Motor neuron (in vitro differentiated cells): ENCODE measurements around the gene SPINK6. TPM values are rescaled to one million over a fixed set of nuclear protein-coding genes. Genes with fewer than 3 reads are reported as not detected.
A peak's percentile ranks its signal among the peaks of the same experiment; 100 is the strongest.

ENCODE experiments used
- ATAC-seq, 8 experiments: fragments of 200-7000 bp; cut with Tn5 transposase; replicated peaks in 6 of 8; 2 replicates each; pipeline ENCODE4 v1.8.0; 2021; ENCODE audit warnings: mild to moderate bottlenecking in 8 of 8, moderate library complexity in 8 of 8
- H3K27ac ChIP-seq, 2 donors: fragments of 250-450 bp; sonication (Bioruptor Pico); 2 replicates each; pipeline ENCODE4 v1.9.0; 2021; ENCODE audit warnings: antibody characterized with exemption in 2 of 2, mild to moderate bottlenecking in 2 of 2, moderate library complexity in 1 of 2
- H3K4me1 ChIP-seq, 2 donors: fragments of 250-450 bp; sonication (Bioruptor Pico); replicated peaks in 1 of 2; 2 replicates each; pipeline ENCODE4 v1.6.1; 2021; ENCODE audit warnings: antibody characterized with exemption in 2 of 2, mild to moderate bottlenecking in 2 of 2, moderate library complexity in 1 of 2
- H3K4me3 ChIP-seq, 5 donors: fragments of 250-450 bp; sonication (Bioruptor Pico); 2 replicates each; pipeline ENCODE4 v1.9.0; 2021; ENCODE audit warnings: antibody characterized with exemption in 5 of 5, mild to moderate bottlenecking in 5 of 5, moderate library complexity in 4 of 5
- WGBS, 10 experiments: fragments of 450-650 bp; shearing (Covaris generic); methylation state at CpG; one replicate each; pipeline ENCODE4 v1.0.0; 2022; 5-methylcytosine and 5-hydroxymethylcytosine counted together
- in situ Hi-C, 9 experiments: fragments of 400-800 bp; cut with MboI; loops; one replicate each; pipeline ENCODE4 v1.15.0; 2021; ENCODE audit warnings: low sequenced_read_pairs in 9 of 9, low pct_unique_long_range_greater_than_20kb in 2 of 9; ENCODE audit not compliant: unreplicated experiment in 9 of 9
- total RNA-seq, 8 experiments: library from RNA; unstranded; fragments of 300-600 nt; gene quantifications; 2 replicates each; pipeline versions ENCODE4 v1.2.3 to v1.2.4, GENCODE V29; 2022

Gene SPINK6
- total RNA-seq, 8 experiments from 2014 or later, result 1.1 TPM; not detected in 7

- in situ Hi-C loops, result loop anchor here in 5 of 9 experiments (25.0 kb wide), 3 partner anchors 169 to 544 kb away; no protein-coding TSS in a partner anchor
- 0 to 100% (median 92%) methylated on average over 1 of the region's 1 CpG; no CpG with 5 or more reads in 2 of the 10 experiments for WGBS, 10 experiments
- ATAC-seq, result no peak
Observed at GRCh38 chr5:148193202-148193601, 9.6 kb upstream of the SPINK6 start.

DNA sequence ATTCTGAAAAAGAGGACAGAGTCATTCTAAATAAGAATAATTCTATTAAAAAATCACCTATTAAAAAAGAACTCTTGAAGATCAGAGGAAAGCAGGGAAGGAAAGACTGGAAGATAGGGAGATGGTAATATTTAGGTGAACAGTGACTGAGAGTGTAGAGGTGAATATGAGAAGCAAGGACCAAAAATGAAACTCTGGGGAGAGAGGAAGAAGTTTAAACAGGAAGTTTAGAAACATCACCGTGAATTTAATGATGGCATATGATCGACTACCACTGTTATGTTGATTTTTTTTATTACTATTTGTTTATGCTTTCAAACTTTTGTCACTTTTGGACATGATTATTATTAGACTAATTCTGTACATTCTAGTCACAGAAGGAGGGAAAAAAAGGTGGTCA is 1.7 kb upstream of the SPINK6 start:
- Histone ChIP-seq H3K27ac (no peak overlapping the region), H3K4me1 (no peaks in the 10 kb centered on the region), H3K4me3 (no peak overlapping the region)
- in situ Hi-C loops, result no loop called here
- WGBS, 10 experiments, result 0 to 100% (median 92%) methylated on average over 2 of the region's 2 CpGs; no CpG with 5 or more reads in 2 of the 10 experiments
- ATAC-seq, result no peak

More at GRCh38 chr5:148193202-148193601, 9.6 kb upstream of the SPINK6 start:
- no peak overlapping the region for H3K27ac ChIP-seq
- no peak overlapping the region for H3K4me3 ChIP-seq
- no peaks in the 10 kb centered on the region for H3K4me1 ChIP-seq

DNA sequence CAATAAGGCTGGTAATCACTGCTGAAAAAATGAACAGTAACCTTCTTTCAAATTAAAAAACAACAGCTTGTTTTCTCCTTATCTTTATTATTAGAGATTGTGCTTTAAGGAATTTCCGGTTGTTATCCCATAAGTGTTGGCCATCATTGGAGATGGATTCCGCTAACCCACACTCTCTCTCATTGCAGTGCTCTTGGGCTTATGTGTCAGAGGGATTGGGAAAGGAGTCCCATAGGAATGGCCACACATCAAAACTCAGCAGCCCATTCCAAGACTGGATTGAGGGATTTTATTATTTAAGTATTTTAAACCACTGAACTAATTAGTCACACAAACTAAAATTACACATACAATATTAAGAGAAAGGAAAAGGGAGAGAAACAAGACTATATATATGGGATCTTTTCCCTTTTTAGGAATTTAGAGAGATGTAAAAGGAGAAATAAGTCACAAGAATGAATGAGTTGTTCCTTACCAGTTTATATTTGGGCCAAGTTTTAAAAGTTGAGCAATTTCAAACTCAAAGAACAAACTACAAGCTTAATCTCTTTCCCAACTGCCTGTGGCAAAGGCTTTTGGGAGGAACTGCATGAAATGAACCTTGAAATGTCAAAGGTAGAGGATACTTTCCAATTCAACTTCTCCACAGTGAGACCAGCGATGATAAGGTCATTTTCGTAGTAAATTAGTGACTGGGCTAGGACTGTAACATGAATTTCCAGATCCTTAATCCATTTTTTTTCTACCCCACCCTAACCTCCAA is 2.4 kb downstream of the SPINK6 start:
- in situ Hi-C loops, result no loop called here
- H3K4me1 ChIP-seq, result no peaks in the 10 kb centered on the region
- 32 to 100% (median 91%) methylated on average over 2 to 4 of the region's 4 CpGs for WGBS, 10 experiments
- no peak overlapping the region for H3K27ac ChIP-seq
- no peak for ATAC-seq
- no peak overlapping the region for H3K4me3 ChIP-seq

GRCh38 chr5:148205865-148206264 is 3.0 kb downstream of the SPINK6 start:
- H3K4me1 ChIP-seq, result no peaks in the 10 kb centered on the region
- H3K27ac ChIP-seq, result no peak overlapping the region
- no peak for ATAC-seq
- WGBS, 10 experiments, result 0 to 100% (median 61%) methylated on average over 1 of the region's 1 CpG
- H3K4me3 ChIP-seq, result no peak overlapping the region
- in situ Hi-C loops, result no loop called here

GRCh38 chr5:148206620-148207019 is 3.8 kb downstream of the SPINK6 start:
- no peak overlapping the region for H3K4me3 ChIP-seq

DNA sequence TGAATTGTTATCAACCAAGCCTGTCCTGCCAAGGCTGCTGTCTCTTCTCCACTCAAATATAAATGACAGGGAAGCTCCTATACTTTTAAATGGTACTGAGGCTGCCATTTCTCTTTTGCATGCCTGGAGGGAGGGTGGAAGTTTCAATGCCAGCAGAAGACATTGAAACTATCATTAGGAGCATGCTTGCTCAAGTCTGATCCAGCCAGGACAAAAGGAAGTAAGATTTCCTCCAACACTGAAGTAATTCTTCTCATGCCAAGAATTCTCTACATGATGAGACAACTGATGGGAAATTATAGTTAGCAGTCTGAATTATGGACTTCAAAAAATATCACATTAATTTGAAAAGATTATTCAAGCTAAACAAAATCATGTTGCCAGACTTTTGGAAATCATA is 5.4 kb downstream of the SPINK6 start:
- no peaks in the 10 kb centered on the region for H3K4me1 ChIP-seq
- H3K4me3 ChIP-seq, result no peak overlapping the region
- no peak for ATAC-seq
- in situ Hi-C loops, result no loop called here
- H3K27ac ChIP-seq, result no peak overlapping the region

More at GRCh38 chr5:148206620-148207019, 3.8 kb downstream of the SPINK6 start:
- in situ Hi-C loops, result no loop called here
- ATAC-seq, result no peak
- 0 to 100% (median 77%) methylated on average over 1 of the region's 1 CpG; no CpG with 5 or more reads in 4 of the 10 experiments for WGBS, 10 experiments
- Histone ChIP-seq H3K4me1 (no peaks in the 10 kb centered on the region), H3K27ac (no peak overlapping the region)

- no peak for ATAC-seq
- in situ Hi-C loops, result no loop called here
- no peaks in the 10 kb centered on the region for H3K4me1 ChIP-seq
- no peak overlapping the region for H3K27ac ChIP-seq
- no peak overlapping the region for H3K4me3 ChIP-seq
- 0 to 53% (median 44%) methylated on average over 1 to 3 of the region's 3 CpGs for WGBS, 10 experiments
Observed at GRCh38 chr5:148209151-148209770, 6.4 kb downstream of the SPINK6 start.

DNA sequence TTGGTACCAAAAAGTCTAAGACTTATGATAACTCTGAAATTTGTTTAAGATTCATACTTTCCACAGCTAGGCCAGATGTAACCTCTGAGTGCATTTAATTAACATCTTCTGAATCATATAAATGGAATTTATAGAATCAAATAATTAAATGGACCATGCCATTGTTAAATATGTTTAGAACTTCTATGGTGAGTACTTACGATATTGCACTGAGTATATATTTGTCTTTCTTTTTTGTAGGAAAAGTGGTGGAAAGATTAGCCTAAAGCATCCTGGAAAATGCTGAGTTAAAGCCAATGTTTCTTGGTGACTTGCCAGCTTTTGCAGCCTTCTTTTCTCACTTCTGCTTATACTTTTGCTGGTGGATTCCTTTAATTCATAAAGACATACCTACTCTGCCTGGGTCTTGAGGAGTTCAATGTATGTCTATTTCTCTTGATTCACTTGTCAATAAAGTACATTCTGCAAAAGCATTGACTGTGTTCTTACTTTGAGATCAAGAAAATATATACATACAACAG is 11.9 kb downstream of the SPINK6 start:
- Histone ChIP-seq H3K4me1 (no peaks in the 10 kb centered on the region), H3K27ac (no peak overlapping the region), H3K4me3 (no peak overlapping the region)
- 0 to 100% (median 100%) methylated on average over 1 of the region's 1 CpG; no CpG with 5 or more reads in 1 of the 10 experiments for WGBS, 10 experiments
- in situ Hi-C loops, result no loop called here
- ATAC-seq, result no peak

DNA sequence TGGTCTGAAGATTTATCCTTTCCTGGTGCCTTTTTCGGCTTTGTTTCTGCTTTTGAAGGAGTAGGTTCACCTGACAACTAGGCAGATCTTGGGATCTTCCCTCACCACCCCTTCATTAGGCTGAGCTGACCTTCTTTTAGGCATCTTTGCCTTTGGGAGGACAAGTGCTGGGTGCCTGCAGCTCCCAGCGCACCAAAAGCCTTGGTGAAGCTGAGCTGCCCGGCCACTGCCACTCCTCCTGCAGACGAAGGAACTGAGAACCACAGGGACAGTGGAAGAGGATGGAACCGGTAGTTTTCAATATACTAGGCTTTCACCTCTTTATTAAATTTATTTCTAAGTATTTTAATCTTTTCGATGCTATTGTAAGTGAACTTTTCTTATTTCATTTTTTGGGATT is 18.7 kb downstream of the SPINK6 start:
- Histone ChIP-seq H3K4me3 (no peak overlapping the region), H3K4me1 (no peaks in the 10 kb centered on the region), H3K27ac (no peak overlapping the region)
- in situ Hi-C loops, result no loop called here
- 13 to 91% (median 74%) methylated on average over 2 to 6 of the region's 6 CpGs for WGBS, 10 experiments
- ATAC-seq, result no peak

GRCh38 chr5:148224117-148224742 is 21.4 kb downstream of the SPINK6 start:
- peak in 2 of 8 experiments; percentile 54 to 86 for ATAC-seq
- no peaks in the 10 kb centered on the region for H3K4me1 ChIP-seq
- H3K27ac ChIP-seq, result no peak overlapping the region
- WGBS, 10 experiments, result 0 to 92% (median 40%) methylated on average over 1 to 2 of the region's 2 CpGs; no CpG with 5 or more reads in 1 of the 10 experiments
- in situ Hi-C loops, result no loop called here
- no peak overlapping the region for H3K4me3 ChIP-seq

DNA sequence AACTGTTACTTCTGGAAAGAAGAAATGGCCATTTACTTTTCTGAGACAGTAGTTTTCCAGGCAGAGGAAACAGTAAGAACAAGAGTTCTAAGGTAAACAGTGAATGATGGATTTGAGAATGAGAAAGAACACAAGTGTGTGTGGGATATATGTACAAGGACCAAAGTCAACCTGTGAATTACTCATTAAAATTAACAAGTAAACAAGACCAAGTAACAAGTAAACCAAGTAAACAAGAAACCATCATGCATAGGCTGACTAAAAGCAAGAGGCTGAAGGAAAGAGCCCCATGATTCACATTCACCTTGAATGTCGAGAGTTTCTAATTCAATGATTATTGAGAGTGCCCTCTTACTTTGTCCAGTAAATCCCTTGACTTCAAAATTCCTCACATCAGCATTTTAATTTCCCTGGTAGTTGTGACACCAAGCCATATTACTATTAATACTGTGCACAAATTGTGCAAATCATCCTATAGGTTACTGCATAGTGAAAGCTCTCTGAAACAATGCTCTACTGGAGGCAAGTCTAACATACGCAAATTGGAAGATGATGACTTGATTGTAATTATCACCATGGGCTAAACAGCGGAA is 25.6 kb downstream of the SPINK6 start:
- 0 to 100% (median 84%) methylated on average over 1 to 3 of the region's 3 CpGs; no CpG with 5 or more reads in 1 of the 10 experiments for WGBS, 10 experiments
- in situ Hi-C loops, result no loop called here
- Histone ChIP-seq H3K27ac (no peak overlapping the region), H3K4me3 (no peak overlapping the region), H3K4me1 (no peaks in the 10 kb centered on the region)
- no peak for ATAC-seq

GRCh38 chr5:148229840-148230239 is 27.0 kb downstream of the SPINK6 start:
- Histone ChIP-seq H3K4me1 (no peaks in the 10 kb centered on the region), H3K27ac (no peak overlapping the region), H3K4me3 (no peak overlapping the region)
- in situ Hi-C loops, result no loop called here
- no peak for ATAC-seq

GRCh38 chr5:148230240-148230639 is 27.4 kb downstream of the SPINK6 start:
- Histone ChIP-seq H3K4me3 (no peak overlapping the region), H3K27ac (no peak overlapping the region), H3K4me1 (no peaks in the 10 kb centered on the region)
- ATAC-seq, result no peak
- 17 to 96% (median 83%) methylated on average over 1 to 7 of the region's 7 CpGs; no CpG with 5 or more reads in 1 of the 10 experiments for WGBS, 10 experiments
- in situ Hi-C loops, result no loop called here
